ENCODE measurements around the gene TTC28.

The TTC28 gene

GRCh38 chr22:27997538-27997937, 682.1 kb downstream of the TTC28 start:
- H3K4me3 ChIP-seq (ENCODE audit: low read depth, low read length): no peak overlapping the region
- no peak for TF ChIP-seq MYC (IDR thresholded peaks at IDR 0.05; ENCODE audit: low read depth, low read length)
- no peak for TF ChIP-seq POLR2A (IDR thresholded peaks at IDR 0.05; ENCODE audit: extremely low read depth, insufficient read length)
- TF ChIP-seq CTCF (IDR thresholded peaks at IDR 0.05; ENCODE audit: low read depth, low read length): no peak
- TF ChIP-seq, protein P1, sequence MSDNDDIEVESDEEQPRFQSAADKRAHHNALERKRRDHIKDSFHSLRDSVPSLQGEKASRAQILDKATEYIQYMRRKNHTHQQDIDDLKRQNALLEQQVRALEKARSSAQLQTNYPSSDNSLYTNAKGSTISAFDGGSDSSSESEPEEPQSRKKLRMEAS (IDR thresholded peaks at IDR 0.05; ENCODE audit: low read depth, low read length): 0 out of 2 replicates have a peak, but pooled peaks have one; percentile 15
- peak; percentile 92 for DNase-seq (ENCODE audit: low read depth)

DNA sequence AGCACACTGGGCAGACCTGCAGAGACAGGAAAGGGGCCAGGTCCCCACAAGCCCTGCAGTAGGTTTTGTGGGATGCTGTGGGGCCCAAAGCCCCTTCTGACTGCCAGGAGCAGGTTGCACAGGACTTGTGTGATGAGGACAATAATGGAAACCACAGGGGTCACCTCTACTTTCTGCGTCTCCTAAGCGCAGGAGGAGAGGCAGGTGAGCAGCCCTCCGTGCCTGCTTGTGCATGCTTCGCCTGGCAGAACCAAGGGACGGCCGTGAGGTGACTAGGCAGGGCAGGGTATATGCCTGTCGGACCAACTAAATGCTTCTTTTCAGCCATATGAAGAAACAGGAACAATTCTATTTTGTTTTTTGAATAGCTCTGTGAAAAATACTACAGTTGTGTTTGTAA, 682.7 kb downstream of the TTC28 start:
- peak; percentile 23 for DNase-seq (ENCODE audit: low read depth)
- TF ChIP-seq MYC (IDR thresholded peaks at IDR 0.05; ENCODE audit: low read depth, low read length): no peak
- TF ChIP-seq, protein P1 (IDR thresholded peaks at IDR 0.05; ENCODE audit: low read depth, low read length): no peak
- TF ChIP-seq CTCF (IDR thresholded peaks at IDR 0.05; ENCODE audit: low read depth, low read length): no peak
- no peak for TF ChIP-seq POLR2A (IDR thresholded peaks at IDR 0.05; ENCODE audit: extremely low read depth, insufficient read length)
- no peak overlapping the region for H3K4me3 ChIP-seq (ENCODE audit: low read depth, low read length)

DNA sequence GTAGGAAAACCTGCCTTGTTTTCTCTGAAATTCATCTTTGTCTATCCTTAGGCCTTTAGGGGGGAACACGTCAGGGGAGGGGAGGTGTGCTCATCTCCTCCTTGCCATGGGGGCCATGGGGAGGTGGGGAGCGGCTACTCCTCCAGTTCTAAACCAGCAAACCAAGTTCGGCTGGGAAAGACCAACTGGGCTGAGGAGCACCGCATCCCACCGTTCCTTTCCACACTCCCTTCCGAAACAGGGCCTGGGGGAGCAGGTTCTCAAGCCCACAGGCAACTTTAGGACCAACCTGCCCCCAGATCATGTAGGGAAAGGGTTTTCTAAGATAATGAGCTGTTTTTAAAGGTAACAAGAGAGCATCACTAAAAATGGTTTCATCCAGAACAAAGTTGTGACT, 683.1 kb downstream of the TTC28 start:
- no peak for TF ChIP-seq POLR2A (IDR thresholded peaks at IDR 0.05; ENCODE audit: extremely low read depth, insufficient read length)
- TF ChIP-seq MYC (IDR thresholded peaks at IDR 0.05; ENCODE audit: low read depth, low read length): no peak
- TF ChIP-seq CTCF (IDR thresholded peaks at IDR 0.05; ENCODE audit: low read depth, low read length): no peak
- TF ChIP-seq, protein P1 (IDR thresholded peaks at IDR 0.05; ENCODE audit: low read depth, low read length): no peak
- no peak for DNase-seq (ENCODE audit: low read depth)

GRCh38 chr22:27995801-27996528, 683.7 kb downstream of the TTC28 start:
- TF ChIP-seq, protein P1 (IDR thresholded peaks at IDR 0.05; ENCODE audit: low read depth, low read length): no peak
- no peak overlapping the region for H3K4me3 ChIP-seq (ENCODE audit: low read depth, low read length)
- DNase-seq (ENCODE audit: low read depth): no peak

More for the DNA sequence above, 683.1 kb downstream of the TTC28 start:
- H3K4me3 ChIP-seq (ENCODE audit: low read depth, low read length): no peak overlapping the region

DNA sequence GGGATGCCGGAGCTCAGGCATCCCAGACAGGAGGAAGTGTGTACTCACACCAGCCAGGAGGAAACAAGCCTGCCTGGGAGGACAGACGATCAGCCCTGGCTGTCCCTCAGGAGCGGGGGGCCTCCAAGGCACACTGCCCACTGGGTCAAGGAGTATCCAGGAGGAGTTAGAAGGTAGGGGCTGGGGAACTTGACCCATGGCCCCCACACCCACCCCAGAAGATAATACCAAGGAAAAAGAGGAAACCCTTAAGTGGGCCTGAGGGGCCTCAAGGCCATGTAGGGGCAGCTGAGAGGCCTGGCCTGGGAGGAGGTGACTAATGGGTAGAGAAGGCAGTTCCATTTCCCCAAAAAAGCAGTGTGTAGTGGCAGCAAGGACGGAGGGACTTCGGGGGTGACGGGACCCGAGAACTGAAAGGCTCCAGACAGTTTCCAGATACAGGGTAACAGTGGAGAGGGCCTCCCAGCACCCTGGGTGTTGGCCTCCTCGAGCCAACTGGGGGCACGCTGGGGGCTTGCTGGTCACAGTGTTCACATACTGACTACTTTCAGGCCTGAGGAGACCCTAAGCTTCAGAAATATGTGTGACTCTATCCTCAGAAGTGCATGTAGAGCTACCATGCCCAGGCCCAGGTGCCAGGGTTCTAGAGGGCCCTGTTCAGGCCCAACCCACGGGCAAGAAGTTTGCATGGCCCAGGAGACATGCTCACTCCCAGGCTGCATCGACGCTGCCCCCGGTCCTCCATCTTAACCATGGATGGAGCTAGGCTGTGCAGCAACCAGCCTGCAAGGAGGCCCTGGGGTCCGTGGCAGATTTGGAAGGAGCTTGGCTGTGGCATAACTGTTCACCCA, 684.9 kb downstream of the TTC28 start:
- peak; percentile 66 for DNase-seq (ENCODE audit: low read depth)
- TF ChIP-seq MYC (IDR thresholded peaks at IDR 0.05; ENCODE audit: low read depth, low read length): no peak
- TF ChIP-seq POLR2A (IDR thresholded peaks at IDR 0.05; ENCODE audit: extremely low read depth, insufficient read length): no peak
- no peak for TF ChIP-seq CTCF (IDR thresholded peaks at IDR 0.05; ENCODE audit: low read depth, low read length)
- TF ChIP-seq, protein P1 (IDR thresholded peaks at IDR 0.05; ENCODE audit: low read depth, low read length): no peak
- H3K4me3 ChIP-seq (ENCODE audit: low read depth, low read length): no peak overlapping the region

All from NB4 (cell line).